ENCODE measurements around the gene EFNA2.

The EFNA2 gene

DNA sequence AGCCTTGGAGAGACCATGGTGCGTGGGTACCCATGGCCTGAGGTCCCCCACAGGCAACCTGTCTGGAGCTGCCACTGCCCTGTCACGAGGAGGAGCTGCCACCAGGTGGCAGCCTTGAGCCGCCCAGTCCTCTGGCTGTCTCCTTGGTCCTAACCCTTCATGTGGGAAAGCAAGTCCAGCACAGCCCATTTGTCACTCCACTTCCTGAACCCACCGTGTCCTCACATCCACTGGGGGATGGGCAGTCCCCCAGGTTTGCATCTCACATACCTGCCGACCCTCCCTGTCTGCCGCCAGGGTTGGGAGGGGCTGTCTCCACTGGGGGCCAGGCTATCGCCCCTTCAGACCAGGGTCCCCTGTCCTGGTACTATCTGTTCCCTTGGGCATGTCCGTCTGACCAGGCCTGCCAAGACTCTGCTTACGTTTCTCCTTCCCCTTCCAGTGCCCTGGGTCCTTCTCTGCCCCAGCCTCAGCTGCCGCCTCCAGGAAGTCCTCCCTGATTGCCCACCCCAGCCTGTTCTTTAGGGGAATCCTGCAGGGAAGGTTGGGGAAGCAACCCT lies 5.8 kb upstream of the EFNA2 start:
- TF ChIP-seq, protein P1, sequence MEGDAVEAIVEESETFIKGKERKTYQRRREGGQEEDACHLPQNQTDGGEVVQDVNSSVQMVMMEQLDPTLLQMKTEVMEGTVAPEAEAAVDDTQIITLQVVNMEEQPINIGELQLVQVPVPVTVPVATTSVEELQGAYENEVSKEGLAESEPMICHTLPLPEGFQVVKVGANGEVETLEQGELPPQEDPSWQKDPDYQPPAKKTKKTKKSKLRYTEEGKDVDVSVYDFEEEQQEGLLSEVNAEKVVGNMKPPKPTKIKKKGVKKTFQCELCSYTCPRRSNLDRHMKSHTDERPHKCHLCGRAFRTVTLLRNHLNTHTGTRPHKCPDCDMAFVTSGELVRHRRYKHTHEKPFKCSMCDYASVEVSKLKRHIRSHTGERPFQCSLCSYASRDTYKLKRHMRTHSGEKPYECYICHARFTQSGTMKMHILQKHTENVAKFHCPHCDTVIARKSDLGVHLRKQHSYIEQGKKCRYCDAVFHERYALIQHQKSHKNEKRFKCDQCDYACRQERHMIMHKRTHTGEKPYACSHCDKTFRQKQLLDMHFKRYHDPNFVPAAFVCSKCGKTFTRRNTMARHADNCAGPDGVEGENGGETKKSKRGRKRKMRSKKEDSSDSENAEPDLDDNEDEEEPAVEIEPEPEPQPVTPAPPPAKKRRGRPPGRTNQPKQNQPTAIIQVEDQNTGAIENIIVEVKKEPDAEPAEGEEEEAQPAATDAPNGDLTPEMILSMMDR (IDR thresholded peaks at IDR 0.05; ENCODE audit: insufficient read depth, low read depth, low read length, missing control alignments) = peak; percentile 98
- DNase-seq (ENCODE audit: low read depth) = peak; percentile 89
- no peak overlapping the region for H3K4me3 ChIP-seq (ENCODE audit: low read depth, low read length)

DNA sequence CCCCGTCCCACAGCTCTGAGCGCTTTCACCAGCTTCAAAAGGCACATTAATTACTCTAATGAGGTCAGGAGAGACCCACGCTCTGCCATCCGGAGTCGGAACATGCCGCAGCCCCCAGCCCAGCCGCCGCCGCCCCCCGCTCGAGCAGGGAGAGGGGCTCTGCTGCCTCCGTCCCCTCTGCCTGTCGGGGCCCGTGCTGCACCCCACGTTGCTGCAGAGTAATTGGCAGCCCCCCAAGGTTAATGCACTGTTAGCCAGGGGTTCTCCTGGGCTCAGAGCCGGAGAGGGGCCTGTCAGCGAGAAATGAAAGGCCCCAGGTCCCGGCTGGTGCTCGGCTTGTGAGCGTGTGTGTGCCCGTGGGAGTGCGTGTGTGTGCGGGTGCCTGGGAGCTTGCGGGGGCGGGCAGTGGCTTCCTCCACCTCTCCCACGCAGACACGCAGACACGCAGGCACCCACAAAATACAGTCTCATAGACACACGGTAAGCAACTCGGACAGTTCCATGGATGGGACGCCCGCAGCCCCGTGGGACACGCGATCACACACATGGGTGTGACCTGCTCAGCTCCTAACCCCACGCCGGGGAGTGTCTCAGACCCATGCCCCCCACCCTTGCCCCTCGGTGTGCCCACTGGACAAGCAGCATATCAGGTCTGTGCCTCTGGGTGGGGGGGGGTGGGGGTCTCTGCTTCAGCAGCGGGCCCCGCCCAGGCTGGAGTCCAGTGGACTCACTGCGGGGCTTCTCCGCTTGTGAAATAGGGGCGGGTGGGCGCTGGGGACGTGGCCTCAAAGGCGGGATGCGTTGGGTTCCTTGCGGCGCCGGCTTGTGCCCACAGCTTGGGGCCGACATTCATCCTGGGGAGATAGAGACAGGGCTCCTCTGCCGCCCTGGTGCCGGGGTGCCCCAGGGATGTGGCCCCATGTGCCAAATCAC lies 4.8 kb upstream of the EFNA2 start:
- TF ChIP-seq, protein P1 (IDR thresholded peaks at IDR 0.05; ENCODE audit: insufficient read depth, low read depth, low read length, missing control alignments) = no peak
- H3K4me3 ChIP-seq (ENCODE audit: low read depth, low read length) = no peak overlapping the region
- DNase-seq (ENCODE audit: low read depth) = no peak

DNA sequence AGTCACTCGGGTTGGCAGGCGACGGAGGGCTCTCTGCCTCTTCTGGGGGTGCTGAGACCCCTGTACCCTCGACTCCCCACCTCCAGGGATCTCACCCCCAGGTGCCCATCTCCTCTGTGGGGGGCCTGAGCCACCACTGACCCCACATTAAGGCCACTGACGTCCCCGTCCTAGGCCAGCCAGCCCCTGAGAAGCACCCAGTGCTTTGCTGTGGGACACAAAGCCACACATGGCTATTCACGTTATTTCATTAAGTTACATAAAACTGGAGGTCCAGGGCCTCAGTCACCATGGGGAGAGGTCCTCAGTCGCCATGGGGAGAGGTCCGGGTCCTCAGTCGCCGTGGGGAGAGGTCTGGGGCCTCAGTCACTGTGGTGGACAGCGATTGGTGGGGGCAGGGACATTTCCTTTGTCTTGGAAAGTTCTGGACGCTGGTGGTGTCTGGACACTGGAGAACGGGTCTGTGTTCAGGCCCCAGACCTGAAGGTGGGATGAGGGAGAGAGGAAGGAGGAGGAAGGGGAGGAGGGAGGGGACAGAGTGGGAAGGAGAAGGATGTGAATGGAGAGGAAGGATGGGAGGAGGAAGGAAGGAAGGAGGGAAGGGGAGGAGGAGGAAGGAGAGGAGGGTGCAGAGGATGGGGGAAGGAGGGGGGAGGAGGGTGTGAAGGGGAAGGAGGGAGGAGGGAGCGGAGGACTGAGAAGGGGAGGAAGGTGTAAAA lies 3.9 kb upstream of the EFNA2 start:
- H3K4me3 ChIP-seq (ENCODE audit: low read depth, low read length) = no peak overlapping the region
- TF ChIP-seq, protein P1 (IDR thresholded peaks at IDR 0.05; ENCODE audit: insufficient read depth, low read depth, low read length, missing control alignments) = no peak
- DNase-seq (ENCODE audit: low read depth) = no peak

DNA sequence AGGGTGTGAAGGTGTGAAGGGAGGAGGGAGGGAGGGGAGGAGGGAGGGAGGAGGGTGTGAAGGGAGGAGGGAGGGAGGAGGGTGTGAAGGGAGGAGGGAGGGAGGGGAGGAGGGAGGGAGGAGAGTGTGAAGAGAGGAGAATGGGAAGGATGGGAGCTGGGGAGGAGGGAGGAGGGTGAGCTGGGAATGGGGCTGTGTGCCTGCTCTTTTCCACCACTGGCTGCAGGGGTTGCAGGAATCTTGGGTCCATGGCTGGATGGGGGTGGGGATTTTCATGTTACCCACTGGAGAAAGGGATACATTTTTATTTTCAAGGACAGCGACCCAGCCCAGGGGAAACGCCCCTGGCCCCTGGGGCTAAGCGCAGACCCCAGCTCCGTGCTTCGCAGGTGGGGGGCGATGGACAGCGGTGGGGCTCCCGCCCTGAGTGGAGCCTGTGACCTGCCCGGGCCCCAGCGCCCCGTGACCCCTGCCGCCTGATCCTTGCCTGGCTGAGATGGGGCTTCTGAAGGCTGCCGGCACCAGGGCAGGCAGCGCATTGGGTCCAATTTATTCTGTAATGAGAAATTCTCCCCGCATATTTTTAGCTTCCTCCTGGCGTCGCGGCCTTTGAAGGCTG lies 3.0 kb upstream of the EFNA2 start:
- H3K4me3 ChIP-seq (ENCODE audit: low read depth, low read length) = no peak overlapping the region
- TF ChIP-seq, protein P1 (IDR thresholded peaks at IDR 0.05; ENCODE audit: insufficient read depth, low read depth, low read length, missing control alignments) = no peak
- DNase-seq (ENCODE audit: low read depth) = no peak

DNA sequence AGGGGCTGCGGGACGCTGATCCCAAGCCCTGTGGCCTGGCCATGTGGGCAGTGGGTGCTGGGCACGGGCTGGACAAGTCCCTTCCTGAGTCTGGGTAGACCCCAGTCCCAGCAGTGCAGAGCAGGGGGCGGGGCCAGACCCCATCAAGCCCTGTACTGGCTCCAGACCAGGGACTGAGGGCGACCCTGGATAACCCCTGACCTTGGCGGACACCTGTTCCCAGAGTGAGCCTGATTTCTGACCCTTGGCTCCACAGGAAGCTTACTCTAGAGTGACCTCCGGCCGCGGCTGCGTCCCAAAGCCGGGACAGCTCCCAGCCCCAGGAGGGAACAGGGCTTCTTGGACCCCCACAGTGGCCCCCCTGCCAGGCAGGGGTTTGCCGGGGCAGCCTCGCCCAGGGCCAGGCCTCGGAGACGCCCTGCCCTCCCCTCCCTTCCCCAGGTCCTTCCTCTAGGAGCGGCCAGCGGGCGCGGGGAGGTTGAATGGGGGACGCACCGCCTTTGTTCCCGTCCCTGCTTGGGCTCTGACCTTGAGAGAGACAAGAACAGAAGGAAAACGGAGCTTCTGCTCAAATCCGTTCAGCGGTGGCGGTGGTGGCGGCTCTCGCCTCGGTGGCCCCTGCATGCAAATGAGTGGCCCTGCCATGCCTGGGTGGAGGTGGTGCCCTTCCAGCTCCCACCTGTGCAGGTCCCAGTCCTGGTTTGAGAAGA lies 2.3 kb upstream of the EFNA2 start:
- TF ChIP-seq, protein P1 (IDR thresholded peaks at IDR 0.05; ENCODE audit: insufficient read depth, low read depth, low read length, missing control alignments) = no peak
- no peak for DNase-seq (ENCODE audit: low read depth)
- no peak overlapping the region for H3K4me3 ChIP-seq (ENCODE audit: low read depth, low read length)

DNA sequence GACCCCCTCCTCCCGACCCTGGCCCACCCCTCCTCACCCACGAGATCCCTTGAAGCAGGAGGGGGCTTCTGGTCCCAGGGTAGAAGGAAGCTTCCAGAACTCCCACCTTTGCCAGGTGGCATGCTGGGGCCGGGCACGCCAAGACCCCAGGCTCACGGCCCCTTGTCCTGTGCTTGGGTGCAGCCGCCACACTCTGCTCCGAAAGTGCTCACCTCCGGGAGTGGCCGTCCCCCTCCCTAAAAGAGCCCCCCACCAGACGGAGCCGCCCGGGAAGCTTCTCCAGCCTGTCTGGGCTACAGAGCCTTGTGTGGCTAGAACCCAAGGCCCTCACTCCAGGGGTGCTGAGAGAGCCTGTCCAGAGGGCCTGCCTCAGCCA lies 1.8 kb upstream of the EFNA2 start:
- TF ChIP-seq, protein P1 (IDR thresholded peaks at IDR 0.05; ENCODE audit: insufficient read depth, low read depth, low read length, missing control alignments) = no peak
- H3K4me3 ChIP-seq (ENCODE audit: low read depth, low read length) = no peak overlapping the region
- no peak for DNase-seq (ENCODE audit: low read depth)
